HG03558 (cell line): ENCODE measurements around the gene PROB1.
"Not testable (repeated sequence)": the region's sequence is repeated elsewhere in the genome, so short reads cannot be mapped to it uniquely, and the experiment has no call there.

Experiments
- ATAC-seq: cut with Tn5 transposase; IDR thresholded peaks from one replicate; pipeline ENCODE4 v1.9.1; 2021; ENCODE audit warnings: moderate number of reproducible peaks; ENCODE audit not compliant: unreplicated experiment; ENCODE audit errors: extremely low read depth

PROB1 gene

DNA sequence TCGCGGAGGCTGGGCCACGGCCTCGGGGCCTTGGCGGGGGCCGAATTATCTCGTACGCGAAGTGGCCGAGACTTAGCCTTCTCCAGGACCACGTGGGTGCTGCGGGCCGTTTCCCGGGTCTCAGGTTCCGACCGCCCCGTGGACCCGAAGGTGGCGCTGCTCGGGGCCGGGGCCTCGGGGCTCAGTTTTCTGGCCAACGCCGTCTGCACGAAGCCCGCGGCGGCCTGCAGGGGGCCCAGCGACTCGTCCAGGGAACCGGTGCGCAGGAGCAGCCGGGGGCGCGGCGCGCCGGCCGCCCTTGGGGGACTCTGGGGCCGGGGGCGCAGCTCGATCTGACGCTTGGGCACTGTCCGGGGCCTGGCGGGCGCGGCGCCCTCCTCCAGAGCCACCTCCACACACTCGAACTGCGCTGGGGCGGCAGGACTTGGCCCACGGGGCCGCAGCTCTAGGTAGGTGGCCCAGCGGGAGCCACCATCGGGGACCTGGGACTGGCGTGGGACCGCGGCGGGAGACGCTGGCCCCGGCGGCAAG is 716 bp downstream of the PROB1 start:
- ATAC-seq, result no peak

DNA sequence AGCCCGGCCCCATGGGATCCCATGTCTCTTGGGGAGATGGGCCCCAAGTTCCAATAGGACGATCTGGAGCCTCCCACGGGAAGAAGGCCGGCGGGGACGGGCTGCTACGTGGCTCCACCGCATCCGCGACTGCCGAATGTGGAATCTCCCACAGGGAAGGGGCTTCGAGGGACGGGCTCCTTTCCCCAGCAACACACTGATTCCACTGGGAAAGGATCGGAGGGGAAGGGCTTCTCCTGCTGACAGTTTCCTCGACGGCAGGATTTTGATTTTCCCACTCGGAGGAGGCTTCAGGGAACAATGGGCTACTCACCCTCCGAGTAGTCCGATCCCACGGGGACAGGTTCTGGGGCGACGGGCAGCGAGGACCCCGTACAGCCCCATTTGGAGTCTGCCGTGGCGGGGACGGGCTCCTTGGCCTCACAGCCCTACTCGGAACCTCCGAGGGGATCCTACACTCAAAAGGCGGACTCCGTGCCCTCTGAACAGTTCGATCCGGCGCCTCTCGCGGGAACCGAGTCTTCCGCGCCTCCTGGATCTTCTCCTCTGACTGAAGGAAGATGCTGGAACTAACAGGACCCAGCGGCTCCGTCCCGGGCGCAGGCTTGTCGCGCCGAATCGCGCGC is 1.3 kb downstream of the PROB1 start:
- ATAC-seq, result no peak

- no peak for ATAC-seq
These were observed 2.0 kb downstream of the PROB1 start for GRCh38 chr5:139392678-139393496.

DNA sequence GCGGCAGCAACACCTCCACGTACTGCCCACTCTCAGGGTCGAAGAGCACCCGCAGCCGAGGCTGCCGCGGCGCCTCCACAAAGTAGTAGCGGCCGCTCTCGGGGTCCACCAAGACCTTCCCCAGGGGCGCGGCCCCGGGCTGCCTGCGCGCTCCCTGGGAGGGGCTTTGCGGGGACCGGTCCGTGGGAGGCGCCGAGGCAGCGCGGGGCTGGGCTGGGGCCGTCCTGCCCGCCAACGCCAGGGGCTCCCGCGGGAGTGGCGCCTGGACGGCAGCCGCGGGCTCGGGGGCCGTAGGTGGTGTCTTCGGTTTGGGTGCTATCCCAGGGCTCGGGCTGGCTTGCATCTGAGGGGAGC is 2.6 kb downstream of the PROB1 start:
- ATAC-seq, result no peak

DNA sequence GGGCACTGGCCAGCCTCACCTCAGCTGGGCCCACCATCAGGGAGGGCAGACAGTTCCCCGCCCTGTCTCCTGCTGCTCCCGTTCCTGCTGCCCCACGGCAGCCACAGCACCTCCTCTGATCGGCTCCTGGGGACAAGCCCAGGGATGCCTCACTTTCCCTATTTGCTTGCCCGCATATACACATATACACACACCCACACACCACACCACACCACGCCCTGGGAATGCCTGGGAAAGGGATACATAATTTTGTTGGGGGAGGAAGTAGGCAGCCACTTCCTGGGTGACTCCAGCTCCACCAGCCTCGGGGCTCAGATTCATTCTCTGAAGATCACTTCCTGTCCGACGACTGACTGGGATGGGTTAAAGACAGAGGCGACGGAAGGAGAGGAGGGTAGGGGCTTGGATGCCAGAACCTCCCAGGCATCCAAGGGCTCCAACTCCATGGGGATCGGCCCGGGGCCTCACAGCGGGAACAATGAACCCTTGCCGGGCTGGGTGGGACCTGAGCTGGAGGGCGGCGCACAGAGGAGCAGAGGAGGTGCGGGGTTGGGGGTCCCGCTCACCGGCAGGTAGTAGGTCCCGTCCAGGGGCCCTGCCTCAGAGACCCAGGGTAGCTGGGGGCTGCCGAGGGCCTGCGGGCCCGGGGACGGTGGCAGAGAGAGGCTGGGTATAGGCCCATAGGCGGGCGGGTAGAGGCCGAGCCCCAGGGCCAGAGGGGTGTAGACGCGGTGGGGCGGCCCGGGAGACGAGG is 3.2 kb downstream of the PROB1 start:
- ATAC-seq, result no peak

- ATAC-seq, result no peak
These were observed 4.0 kb downstream of the PROB1 start for GRCh38 chr5:139390639-139391569.

DNA sequence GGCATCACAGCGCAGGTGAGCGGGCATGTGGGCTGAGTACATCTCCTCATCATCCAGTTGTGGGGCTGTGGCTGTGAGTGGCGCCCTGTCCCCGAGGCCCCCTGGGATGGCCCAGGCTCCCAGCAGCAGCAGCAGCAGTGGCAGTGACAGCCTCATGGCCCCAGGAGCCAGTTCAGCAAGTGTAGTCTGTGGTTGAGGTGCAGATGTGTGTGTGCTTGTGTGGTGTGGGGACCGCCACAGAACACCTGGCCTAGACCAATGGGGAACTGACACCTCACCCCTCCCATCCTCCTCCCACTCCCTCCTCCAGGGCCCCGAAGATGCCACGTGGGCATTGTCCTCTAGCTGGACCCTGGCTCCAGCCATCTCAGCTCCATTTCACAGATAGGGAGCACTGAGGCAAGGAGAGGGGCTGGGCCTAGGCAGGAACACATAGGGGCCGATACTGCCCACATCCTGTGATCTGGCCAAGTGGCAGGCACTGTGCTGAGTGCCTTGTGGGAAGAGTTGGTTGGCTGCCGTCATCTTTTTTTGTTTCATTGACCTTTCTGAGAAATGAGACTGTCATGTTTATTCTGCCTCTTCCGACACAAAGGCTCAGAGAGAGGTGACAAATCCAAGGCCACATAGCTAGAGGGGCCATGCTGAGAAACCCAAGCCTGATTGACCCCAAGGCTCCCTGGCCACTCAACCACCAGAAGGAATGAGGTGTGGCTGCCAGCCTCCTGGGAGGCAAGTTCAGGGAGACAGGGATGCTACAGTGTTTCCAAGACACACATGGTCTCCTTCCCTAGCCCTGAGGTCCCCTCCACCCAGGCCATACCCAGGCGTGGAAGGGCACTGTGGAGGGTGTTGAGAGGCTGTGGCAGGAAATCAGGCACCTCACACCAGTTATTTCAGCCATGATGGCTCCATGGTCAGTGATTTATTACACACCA is 4.9 kb downstream of the PROB1 start, which contains the start of gene MZB1:
MZB1 (minus strand) TSS at position 213 of the 938 bp plus-strand sequence; CDS start at position 156, 57 bp downstream.
- ATAC-seq, result no peak

GRCh38 chr5:139388198-139388821 is 6.6 kb downstream of the PROB1 start:
- no peak for ATAC-seq

DNA sequence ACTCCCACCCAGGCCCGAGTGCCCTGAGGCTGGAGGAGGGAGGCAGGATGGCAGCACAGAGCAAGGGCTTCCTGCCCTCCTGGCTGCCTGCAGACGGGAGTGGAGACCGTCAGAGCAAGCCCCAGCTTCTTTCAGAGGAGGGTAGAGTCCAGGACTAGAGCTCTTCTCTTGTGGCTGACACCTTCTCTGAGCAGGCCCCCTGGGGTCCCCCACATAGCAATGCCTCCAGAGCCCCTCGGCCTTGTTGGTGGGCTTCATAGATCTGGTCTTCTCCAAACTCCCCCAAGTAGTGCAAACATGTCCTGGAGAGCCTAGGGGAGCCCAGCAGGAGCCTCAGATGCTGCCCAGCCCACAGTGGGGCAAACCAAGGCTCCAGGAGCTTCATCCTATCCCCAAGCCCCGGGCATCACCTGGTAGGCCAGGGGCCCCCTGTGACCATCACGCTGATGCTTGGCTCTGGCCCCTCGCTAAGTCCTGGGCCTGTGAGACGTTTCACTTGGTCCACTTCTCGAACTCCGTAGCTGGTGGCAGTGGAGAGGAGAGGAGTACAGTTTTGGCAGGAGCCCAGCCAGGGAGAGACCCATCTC is 7.2 kb downstream of the PROB1 start:
- ATAC-seq, result no peak

DNA sequence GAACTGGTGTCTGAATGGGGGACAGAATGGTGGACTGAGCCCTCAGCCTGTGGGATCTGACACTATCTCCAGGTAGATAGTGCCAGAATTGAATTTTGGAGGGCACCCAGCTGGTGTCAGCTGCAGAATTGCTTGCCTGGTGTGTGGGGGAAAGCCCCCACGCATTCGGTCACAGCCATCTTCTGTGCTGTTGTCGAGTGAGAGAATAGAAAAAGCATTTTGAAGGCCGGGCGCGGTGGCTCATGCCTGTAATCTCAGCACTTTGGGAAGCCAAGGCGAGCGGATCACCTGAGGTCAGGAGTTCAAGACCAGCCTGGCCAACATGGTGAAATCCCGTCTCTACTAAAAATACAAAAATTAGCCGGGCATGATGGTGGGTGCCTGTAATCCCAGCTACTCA is 7.9 kb downstream of the PROB1 start:
- ATAC-seq, result not testable (repeated sequence)

GRCh38 chr5:139386050-139386438 is 8.9 kb downstream of the PROB1 start:
- ATAC-seq, result no peak

DNA sequence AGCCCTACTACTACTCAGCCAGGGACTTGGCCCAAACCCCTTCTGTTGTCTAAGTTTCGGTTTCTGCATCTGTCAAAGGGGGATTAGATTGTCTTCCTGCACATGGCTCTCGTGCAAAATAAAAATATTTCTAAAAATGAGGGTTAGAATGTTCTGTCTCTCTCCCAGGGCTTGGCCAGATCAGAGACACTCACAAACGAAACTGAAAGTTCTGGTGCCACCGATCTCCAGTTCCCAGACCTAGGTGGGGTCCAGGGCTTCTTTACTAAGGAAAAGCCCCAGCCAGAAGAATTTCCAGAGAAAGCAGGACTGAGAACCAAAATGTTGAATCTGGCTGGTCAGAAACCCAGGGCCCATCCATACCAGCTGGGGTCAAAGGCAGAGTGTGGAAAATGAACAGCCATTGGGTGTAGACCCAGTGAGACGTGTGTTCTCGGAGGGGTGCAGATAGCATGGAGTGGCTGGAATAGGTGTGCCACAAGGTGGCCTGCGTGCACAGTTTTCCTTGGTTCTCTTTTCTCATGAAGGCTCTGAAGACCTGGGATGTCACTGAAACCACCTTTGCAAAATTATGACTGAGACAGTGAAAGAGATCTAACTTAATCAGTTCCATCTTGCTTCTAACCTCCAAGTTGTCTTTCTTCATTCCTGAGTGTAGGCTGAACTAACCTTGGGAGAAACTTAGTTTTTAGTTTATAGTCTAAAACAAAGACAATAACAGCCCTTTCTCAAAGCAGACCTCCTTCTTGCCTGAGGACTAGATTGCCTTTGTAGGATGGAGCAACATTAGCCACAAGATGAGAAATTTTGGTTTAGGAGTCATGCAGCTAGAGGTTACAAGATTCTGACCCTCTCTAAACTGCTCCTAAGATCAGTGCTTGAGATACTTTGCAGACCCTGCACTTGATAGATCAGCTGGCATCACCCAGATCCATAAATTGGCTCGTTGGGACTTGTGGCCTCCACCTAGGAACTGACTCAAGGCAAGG is 9.5 kb downstream of the PROB1 start:
- no peak for ATAC-seq

DNA sequence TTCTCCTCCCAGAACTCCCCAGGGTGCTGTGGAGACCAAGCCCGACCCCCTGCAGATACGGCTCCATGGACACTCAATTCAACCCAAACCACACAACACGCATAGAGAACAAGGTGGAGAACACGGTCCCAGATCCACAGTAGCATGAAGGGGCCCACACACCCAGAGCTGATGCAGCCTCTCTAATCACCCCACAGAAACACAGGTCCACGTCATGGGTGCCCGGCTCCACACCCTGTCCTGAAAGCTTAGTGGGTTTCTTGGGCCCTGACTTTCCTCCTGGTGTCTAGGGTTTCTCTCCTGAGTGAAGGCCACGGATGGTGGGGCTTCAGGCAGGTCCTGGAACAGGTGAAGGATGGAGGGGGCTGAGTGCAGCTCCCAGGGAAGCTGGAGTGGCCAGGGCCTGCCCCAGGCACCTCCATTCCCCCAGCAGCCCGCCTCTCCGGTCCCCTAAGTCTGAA is 10.3 kb downstream of the PROB1 start:
- ATAC-seq, result no peak

GRCh38 chr5:139383993-139384590 is 10.8 kb downstream of the PROB1 start:
- ATAC-seq, result no peak

DNA sequence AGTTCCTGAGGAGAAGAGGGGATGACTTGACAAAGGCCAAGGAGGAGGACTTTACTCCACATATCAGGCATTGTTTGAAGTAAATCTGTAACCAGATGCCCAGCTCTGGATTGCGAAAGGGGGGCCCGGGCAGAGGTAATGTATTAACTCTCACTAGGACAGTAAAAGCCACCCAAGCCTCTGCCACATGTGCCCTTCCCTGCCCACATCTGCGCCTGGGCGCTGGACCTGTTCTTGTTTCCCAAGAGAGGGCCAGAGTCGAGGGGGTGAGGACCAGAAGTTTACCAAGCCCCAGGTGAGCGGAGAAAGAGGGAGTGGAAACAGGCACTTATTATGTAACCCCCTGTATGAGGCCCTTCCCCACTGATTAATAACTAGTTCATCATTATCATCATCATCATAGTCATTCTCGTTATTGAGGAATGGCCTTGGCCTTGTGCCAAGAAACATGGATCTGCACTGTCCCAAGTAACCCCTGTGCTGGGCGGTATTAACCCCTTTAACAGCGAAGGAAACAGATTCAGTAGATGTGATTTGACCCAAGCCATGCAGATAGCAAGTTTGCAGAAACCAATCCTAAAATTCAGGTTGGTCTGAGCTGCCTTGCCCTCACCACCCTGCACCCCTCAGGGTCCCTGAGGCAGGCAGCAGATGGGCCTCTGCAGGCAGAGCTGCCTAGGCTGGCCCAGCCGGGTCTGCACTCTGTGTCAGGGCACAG is 11.5 kb downstream of the PROB1 start, which contains the start of gene SLC23A1:
SLC23A1 (minus strand) TSS at position 23 of the 718 bp plus-strand sequence. CDS start 44 bp downstream, outside the sequence.
- ATAC-seq, result no peak

DNA sequence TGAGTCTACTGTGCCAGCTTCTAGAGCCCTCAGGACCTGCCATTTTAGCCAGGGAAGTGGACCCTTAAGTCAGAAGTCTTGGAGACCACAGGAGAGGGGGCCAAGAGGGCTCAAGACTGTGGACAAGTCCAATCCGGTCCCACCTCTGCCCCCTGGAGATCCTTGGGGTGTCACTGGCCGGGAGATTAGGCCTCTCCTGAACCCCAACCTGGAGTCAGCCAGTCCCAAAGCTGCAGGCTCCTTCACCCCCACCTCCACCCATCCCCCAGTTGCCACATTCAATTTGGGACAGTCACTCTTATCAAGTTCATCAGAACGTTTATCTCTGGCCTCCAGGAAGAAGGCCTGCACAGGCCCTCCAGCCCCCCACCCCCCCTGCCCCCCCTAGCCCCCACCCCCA is 12.1 kb downstream of the PROB1 start:
- no peak for ATAC-seq
